CD4-positive, alpha-beta T cell treated with Interleukin-2 at 100 ng/mL for 4 hours (primary cell): Measurements from ENCODE around the gene DBN1.
A peak's percentile ranks its signal among the peaks of the same experiment; 100 is the strongest.

ENCODE experiments used
- DNase-seq: peaks from one replicate; pipeline ENCODE4 v3.0.0-alpha.2; 2020; ENCODE audit warnings: low spot score

The DBN1 gene

DNA sequence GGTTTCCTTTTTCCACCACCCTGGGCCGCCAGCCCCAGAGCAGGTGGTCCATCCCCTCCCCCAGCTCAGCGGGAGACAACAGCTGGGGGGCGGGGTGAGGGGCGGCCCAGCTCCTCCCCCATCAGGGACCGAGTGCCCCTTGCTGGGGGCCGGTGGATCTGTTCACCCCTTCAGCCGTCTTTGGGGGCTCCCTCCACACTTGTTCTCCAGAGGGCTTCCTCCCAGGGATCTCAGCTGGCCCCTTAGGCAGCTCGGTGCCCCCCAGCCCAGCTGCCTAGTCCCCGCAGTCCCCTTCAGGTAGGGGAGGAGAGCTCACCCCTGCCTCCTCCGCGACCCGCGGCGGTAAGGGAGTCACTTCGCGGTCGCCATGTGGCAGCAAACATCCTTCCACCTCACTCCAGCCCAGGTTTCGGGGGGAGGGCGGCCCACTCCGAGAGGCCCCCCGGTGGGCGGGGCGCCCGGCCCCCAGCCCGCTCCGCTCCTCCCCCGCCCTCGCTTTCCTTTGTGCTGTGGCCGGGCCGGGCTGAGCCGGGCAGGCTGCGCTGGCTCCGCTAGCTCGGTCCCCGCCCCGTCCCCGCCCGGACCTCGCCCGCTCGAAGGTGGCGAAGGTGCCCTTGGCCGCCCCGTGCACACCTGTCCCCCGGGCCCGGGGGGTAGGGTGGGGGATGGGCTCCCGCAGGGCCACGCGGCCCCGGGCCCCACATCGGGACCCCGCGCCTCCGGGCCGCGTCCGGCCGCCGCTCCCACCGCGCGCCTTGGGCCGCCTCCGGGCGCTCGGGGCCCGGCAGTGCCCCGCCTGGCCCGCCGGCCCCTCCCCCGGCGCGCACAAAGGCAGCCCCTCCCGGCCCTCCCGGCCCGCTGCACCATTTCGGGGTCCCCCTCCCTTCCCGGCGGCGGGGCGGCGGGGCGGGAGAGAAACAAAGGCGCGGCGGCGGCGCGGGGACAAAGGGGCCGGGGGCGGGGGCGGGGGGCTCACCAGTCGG lies 683 bp downstream of the DBN1 start:
- DNase-seq, result peak; percentile 51

DNA sequence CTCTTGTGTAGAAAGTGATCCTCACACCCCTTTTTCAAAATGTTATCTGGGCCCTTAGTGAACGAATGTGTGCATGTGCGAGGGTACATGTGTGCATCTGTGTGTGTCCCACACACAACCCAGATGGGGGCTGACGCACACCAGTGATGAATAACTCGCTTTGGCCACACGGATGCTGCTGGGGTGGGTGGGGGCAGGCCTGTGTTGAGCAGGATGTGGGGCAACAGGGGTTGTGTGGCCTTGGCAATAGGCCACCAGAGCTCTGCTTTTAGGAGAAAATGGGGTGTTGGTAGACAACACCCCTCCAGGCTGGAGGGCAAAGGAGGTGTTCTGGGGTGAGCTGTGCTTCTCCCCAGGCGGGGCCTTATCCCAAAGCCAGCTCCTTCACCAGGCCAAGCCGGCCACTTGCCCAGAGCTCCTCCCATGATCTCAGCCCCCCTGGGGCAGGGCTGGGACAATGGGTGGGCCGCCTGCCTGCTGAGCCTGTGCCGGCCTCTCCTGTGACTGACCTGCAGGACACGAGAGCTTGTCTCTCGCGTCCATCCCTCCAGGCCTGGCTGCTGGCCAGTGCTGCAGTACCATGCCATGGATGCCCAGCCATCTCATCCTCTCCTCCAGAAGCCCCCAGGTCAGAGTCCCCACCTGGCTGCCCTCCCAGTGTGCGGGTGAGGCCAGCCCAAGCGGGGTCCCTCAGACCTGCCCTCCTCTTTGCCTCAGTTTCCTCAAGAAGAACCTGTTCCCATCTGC lies 1.7 kb downstream of the DBN1 start:
- DNase-seq, result peak; percentile 48

DNA sequence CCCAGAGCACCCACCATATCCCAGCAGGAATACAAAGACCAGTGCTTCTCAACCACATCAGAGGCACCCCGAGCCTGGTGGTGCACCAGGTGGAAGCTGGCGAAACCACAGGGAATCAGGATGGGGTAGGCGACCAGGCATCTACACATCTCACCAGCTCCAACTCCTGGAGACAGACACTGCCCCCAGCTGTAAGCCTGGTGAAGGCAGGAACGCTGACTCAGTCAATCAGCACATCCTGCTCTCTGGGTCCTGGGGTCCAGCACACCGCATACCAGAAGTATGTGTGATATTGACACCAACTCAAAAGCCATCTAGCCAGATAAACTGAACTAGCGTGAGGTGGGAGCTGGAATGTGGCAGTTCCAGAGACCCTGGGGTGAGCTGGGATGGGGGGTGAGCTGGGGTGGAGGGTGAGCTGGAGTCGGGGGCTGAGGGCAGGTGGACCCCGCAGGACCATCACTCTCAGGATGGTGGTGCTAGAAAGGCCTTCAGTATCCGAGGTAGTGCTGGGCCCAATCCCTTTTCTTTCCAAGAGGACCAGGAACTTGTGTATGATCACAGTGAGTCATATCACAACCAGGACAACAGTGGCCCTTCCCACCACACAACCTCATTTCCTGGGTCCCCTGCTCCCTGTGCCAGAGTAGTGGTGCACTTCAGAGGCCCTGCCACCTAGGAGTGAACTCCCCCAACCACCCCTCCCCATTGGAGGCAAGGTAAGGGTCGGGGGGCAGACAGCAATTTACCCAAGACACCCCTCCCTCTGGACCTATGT lies 2.5 kb downstream of the DBN1 start:
- DNase-seq, result no peak

DNA sequence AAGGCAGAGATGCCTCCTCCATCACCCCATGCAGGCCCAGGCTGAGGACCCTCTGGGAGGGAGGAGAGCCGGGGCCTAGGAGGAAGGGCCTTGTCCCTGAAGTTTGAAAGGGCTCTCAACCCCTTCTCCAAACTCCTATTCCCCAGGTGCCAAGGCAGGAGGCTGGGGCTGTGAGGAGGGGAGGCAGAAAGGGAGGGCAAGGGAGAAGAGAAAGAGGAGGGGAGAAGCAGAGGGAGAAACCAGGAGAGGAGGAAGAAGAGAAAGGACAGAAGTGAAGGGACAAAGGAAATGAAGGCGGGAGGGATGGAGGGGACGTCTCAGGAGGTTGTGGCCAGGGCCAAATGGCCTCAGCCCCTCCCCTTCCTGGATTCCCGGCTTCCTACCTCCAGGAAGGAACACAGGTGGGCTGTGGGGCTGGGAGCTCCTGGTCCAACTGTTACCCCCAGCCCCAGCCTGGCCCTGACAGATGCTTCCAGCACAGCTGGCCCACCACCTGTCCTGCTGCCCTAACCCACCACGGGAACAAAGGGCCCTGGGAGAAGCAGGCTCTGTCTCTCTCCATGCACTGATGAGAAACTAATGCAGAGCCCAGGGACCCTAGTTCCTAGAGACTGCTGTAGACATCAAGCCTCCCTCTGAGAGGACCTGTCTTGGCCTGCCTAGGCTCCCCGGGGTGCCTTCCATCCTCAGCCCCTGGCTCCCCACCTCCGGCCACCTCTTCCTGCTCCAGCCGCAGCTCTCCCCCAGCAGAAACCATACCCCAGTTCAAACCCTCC lies 3.5 kb downstream of the DBN1 start:
- no peak for DNase-seq

DNA sequence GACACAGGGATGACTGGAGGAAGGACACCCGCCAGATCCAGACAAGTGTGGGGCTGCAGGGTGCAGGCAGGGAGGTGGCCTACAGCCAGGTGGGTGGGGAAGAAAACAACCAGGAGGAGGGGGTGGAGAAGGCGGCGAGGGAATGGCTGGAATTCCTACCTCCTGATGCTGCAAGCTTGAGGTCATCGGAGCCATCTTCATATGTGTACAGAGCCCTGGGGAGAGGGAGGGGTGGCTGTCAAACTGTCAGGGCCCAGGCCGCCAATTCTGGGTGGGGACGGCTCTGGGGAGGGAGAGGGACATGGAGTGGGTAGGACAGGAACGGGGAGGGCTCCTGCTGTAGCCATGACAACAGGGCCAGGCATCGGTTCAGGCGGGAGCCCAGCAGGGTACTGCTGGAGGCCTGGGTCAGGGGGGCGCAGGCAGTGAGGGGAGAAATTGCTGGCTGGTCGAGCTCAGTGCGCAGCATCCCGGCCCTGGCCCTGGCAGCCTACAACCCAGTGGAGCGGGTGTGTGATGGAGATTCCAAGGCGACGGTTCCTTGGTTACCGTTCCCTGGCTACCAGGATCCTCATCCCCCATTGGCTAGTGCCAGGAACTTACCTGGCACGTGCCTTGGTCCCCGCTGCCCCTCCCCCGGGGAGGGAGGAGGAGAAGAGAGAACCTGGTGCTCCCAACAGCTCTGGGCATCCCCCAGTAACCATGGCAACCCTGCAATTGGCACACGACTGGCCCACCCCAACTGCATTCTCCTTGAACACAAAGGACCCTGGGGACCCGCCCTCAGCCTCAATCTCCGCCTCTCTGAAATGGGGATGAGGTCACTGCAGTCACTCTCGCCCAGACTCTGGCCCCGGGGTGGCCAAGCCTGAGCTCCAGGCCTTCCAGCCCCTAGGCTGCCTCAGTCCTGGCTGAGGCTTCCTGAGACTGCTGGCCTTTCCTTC lies 4.5 kb downstream of the DBN1 start:
- no peak for DNase-seq

DNA sequence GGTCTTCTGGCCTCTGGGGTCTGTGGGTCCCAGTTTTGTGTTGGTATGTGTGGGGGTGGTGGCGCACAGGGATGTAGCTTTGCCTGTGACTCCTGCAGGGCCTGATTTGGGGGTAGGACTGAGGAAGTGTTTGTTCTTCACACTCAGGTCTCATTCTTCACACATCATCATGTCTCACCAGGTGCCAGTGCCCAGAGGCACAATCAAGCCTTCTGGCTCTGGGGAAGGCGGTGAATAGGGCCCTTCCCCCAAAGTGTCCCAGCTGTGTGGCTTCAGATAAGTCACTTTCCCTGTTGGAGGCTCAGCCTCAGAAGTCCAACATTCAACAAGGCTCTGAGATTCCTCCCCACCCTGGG lies 5.1 kb downstream of the DBN1 start:
- DNase-seq, result no peak

DNA sequence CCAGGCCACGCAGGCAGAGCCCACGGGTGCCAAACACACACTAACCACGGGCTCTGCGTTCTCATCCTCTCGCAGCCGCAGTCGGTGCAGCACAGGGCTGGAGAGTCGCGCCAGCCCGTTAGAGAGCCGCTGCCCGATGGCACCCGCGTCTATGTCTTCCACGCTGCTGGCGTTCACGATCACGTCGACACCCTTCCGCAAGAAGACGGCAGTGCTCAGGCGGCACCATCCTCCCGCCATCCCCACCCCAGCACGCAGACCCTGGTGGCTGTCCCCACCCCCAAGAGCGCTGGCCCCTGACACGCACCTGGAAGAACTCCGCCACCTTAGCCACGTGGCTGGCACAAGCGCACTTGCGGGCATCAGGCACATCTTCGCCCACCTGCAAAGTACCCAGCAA lies 6.0 kb downstream of the DBN1 start:
- DNase-seq, result no peak

DNA sequence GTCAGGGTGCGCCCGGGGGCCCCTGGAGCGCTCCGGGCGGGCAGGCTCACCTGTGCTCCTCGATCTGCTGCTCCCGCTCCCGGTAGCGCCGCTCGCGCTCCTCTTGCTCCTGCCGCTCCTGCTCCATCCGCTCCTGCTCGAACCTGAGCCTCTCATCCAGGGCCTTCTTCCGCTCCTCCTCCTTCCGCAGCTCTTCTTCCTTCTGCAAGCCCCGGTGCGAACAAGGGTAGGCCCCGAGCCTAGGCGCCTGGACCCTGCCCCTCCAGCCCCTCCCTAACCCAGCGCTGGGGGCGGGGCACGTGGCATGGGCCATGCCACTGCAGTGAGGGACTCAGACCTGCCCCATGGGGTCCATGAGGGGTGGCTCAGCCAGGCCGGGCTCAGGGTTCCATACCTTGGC lies 6.6 kb downstream of the DBN1 start:
- no peak for DNase-seq

DNA sequence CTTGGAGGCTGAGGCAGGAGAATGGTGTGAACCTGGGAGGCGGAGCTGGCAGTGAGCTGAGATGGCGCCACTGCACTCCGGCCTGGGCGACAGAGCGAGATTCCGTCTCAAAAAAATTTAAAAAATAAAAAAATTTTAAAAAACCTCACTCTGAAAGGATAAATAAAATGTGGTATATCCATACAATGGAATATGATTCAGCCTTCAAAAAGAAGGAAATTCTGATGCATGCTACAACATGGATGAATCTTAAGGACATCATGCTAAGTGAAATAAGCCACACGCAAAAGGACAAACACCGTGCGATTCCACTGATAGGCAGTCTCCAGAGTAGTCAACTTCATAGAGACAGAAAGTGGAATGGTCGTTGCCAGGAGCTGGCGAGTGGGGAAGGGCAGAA lies 8.4 kb downstream of the DBN1 start:
- DNase-seq, result no peak

DNA sequence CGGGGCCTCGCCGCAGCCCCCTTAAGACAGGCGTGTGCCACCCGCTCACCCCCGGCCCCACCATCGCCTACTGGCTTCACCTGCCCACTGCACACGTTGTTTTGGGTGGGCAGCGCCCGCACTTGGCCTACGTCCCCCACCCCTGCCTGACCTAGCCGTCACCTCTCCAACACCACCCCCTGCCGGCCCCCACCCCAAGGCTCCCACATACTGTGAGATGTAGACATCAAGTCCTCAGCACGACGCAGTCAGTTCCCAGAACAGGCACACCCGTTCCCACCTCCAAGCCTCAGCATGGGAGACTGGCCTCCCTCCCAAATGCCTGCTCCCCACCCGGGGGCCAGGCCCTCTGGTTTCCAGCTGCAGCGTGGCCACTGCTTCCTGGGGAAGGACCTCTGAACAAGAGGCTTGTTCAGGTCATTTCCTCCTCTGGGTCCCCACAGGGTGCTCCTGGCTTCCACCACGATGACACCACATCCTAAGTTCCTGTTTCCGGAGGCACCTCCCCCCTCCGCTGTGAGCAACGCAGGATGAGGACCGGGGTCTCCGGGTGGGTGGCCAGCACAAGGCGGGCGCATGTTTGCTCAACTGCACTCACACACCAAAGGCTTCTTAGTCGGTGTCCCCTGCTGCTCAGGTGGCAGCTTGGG lies 11.3 kb downstream of the DBN1 start:
- DNase-seq, result no peak

DNA sequence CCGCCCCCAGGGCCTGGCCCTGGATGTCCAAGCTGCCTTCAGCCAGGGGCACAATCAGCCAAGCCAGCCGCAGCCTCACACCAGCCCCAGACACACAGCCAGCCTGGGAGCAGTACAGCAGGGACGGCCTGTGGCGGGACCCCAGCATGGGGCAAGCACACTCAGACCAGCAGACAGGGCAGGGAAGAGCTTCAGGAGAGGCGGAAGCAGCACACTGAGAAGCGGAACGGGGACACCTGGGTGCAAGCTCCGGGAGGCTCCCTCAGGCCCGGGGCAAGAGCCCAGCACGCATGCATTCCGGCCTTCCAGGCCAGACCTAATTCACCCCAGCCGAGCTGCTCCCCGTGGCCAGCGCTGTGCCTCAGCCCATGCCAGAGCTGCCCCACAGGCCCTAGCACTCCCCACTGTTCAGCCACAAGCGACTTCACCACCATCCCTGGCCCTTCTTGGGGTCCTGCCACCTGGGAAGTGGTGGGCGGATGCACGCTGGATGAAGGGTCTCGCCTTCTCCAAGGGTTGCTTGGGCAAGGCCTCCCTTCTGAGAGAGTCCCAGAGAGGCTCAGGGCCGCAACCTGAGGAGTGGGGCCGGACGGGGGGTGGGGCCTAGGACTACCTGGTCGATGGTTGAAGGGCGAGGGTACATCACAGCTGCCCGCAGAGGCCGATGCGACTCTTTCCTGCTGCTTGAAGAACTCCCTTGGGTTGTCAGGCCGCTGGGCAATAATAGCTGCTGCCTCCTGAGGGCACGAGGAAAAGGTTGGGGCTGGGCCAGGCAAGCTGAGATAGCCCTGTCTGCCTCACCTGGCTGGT lies 13.4 kb downstream of the DBN1 start:
- DNase-seq, result no peak

DNA sequence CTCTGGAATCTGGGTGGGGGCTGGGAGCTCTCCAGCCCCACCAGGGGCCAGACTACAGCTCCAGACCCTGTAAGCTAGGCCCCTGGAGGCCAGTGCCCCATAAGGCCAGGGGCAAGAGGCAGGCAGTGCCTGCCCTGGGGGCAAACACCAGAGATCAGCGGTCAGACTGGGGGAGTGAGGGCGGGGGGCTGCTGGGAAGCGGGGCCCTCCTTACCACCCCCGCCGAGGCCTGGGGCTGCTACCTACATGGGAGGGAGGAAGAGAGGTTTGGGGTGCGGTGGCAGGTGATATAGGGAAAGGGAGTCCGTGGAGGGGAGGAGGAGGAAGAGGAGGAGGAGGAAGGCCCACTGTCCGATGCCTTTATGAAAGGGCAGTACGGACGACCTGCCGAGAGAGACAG lies 14.1 kb downstream of the DBN1 start:
- no peak for DNase-seq

DNA sequence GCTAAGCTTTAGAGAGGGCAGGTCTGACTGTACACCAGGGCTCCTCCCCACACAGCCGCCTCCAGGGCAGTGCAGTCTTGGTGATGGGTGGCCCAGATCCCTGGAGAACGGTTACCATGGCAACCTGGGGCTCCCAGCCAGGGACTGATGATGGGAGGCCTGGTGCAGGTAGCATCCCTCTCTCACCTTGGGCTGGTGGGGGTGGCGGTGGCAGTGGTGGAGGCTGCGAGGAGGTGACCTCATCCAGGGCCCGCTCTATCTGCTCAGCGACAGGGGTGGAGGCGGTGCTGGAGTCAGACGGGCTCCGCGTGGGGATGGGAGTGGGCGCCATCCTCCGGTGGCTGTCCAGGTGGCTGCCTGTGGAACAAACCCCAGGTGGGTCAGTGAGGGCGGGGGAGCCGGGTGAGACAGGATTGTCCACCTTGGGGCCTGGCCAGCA lies 14.5 kb downstream of the DBN1 start:
- DNase-seq, result no peak

DNA sequence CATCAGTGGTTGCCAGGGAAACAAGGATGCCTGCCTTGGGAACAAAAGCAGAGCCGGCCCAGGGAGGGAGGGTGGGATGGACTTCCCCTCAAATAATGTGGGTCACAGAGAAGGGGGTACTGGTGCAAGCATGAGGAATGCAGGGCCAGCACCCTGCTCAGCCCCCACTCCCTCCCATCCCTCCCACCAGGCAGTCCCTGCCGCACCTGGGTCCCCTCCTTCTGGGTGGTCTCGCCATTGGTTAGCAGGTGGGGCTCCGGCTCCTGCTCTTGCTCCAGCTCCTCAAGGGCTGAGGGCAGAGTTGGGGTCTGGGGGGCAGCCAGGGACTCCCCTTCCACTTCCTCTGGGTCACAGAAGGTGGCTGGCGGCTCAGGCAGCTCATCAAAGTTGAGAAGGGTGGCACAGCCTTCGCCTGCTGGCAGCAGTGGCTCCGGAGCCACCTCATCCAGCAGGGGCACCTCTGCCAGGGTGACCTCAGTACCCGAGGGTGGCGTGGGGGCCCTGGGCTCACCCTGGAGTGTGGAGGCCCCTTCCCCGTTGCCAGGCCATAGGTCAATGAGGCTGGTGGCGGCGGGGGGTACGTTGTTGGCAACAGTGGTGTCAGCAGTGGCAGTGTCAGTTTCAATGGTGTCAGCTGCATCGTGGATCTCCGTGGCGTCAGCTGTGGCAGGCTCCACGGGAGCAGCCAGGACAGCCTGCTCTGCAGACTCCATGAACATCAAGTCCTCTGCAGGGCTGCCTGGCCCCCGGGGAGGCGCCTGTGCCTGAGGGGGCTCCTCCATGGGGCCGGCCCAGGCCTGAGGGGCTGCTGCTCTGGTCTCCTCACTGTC lies 15.4 kb downstream of the DBN1 start:
- no peak for DNase-seq

DNA sequence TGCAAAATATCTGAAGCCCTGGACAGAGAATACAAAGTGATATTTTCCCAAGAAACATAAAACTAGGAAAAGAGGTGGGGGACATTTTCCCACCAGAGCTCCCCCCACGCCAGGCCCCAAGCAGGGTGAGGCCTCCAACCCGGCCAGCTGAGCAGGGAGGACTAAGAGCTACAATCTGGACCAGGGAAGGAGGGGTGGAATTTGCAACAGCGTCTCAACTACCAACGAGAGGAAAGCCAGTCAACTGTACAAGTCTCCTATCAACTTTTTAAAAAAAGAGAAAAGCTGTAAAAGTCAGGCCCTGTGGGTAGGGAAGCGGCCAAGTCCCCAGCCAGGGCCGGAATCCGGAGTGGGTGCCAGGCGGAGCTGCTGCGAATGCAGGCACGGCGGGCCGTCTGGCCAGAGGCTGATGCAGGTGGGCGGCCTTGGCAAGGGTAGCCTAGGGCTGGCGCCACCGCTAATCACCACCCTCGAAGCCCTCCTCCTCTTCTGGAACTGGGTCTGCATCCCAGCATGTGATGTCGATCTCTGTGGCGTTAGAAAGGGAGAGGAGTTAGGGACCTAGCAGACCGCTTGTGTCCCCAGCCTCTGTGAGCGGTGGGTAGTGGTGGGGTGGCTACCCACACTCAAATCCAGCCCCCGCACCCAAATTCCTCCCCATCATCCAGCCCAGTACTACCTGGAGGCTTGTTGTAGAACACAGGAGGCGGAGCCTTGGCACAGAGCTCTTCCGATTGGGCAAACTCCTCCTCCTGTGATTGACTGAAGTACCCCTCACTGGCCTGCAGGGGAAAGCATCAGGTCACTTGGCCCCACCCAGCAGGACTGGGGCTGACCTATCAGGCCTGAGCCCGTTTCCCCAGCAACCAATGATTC lies 16.2 kb downstream of the DBN1 start:
- DNase-seq, result peak; percentile 60

DNA sequence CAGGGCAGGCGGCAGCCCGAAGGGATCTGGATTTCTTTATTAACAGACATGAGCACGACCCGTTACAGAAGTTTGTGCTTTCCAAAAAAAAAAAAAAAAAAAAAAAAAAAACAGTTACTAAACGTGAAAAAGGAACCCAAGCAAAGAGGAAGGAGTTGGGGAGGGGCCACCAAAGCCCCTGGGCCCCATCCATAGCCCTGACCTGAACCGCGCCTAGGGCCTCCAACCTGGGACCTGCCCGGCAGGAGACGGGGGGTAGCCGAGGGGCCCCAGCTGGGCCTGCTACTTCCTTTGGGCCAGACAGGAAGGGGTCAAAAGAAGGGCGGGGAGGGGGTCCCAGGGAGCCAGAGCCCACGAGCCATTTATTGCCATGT lies 16.9 kb downstream of the DBN1 start:
- DNase-seq, result no peak
